ENCODE measurements around the gene MEMO1. TPM values are rescaled to one million over a fixed set of nuclear protein-coding genes. Genes with fewer than 3 reads are reported as not detected.
"Not testable (repeated sequence)": the region's sequence is repeated elsewhere in the genome, so short reads cannot be mapped to it uniquely, and the experiment has no call there.

MEMO1 gene
- total RNA-seq, 1 donor from 2014 or later: 58.9 TPM

DNA sequence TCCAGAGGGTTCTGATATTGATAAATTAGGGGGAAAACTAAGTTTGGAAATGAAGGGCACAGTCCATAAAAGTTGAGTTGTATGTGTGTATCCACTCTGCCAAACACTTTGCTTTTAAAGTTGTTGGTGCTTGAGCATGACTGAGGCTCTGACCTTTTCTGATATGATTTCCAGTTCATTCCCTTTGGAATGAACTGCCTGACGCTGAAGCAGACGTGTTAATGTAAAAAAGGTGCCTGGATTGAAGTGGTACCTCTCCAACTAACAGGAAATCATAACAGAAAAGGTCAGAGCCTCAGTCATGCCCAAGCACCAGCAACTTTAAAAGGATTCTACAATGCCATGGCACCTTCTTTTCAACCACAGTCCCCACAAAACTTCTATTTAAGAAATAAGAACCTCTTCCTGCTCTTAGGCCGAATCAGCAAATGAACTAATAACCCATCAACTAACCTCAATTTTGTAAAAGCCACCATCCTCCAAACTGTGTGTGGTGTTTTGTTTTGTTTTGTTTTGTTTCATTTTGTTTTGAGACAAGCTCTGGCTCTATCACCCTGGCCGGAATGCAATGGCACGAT, 52.6 kb downstream of the MEMO1 start:
- no peak for DNase-seq (ENCODE audit: low read depth)

DNA sequence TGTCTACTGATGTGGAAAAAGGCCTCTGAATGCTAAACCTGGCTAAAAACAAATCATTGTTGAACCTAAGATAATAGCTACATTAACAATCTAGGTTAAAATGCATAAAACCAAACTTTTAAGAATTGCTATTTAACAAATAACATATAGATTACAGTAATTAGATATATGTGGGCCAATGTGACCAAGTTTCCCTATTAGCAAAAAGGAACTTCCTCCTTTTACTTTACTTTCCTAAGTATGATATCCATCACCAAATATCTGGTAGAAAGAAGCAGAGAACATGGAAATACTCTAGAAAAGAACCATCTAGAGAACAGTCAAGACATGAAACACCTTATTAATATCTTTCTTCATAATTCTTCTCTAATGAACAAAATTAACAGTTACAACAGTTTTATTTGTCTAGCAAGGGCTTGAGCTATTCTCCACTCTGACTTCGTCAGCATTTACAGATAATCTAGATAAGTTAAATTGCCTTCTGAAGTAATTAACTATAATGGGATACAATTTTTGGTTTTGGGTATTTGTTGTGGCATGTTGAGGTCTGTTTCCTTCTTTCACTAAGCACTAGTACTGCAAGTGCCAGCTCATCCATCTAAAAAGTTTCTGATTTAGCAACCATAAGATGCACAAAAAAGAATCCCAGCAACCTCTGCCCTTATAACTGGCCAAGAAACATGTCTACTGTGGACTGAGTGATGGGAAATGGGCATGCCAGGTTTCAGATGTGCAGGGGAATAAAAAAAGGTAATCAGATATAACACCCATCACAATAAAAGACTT, 53.3 kb downstream of the MEMO1 start:
- no peak for DNase-seq (ENCODE audit: low read depth)

DNA sequence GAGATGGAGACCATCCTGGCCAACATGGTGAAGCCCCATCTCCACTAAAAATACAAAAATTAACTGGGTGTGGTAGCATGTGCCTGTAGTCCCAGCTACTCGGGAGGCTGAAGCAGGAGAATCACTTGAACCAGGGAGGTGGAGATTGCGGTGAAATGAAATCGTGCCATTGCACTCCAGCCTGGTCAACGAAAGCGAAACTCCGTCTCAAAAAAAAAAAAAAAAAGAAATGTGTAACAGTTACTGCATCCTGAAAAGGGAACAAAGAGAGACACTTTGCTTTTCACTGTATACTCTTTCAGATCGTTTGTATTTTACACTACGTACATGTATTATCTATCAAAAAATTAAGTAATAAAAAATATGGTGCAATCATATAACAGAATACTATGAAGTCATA, 53.9 kb downstream of the MEMO1 start:
- not testable (repeated sequence) for DNase-seq (ENCODE audit: low read depth)

DNA sequence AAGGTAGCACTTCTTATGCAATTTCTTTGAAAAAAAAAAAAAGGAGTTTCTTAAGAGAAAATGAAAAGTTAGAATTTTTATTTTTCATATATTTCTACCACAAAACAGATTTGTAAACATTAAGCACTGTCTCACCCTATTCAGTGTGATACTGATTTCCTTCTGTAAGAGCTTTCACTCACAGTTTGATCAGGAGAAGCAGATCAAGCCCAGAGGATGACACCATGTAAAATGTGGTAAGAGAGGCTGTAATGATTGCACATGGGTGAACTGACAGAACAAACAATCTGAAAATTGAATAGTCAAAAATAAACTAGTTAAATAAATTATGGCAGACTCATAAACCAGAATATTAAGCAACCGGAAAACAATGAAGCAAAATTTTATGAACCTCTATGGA, 54.5 kb downstream of the MEMO1 start:
- DNase-seq (ENCODE audit: low read depth): no peak

DNA sequence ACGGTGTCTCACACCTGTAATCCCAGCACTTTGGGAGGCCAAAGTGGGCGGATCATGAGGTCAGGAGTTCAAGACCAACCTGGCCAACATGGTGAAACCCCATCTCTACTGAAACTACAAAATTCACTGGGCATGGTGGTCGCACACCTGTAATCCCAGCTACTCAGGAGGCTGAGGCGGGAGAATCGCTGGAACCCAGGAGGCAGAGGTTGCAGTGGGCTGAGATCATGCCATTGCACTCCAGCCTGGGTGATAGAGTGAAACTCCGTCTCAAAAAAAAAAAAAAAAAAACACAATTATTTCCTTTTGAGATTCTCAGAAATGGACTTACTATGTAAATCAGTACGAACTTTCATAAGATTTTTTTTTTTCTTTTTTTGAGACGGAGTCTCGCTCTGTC, 57.7 kb downstream of the MEMO1 start:
- DNase-seq (ENCODE audit: low read depth): not testable (repeated sequence)

DNA sequence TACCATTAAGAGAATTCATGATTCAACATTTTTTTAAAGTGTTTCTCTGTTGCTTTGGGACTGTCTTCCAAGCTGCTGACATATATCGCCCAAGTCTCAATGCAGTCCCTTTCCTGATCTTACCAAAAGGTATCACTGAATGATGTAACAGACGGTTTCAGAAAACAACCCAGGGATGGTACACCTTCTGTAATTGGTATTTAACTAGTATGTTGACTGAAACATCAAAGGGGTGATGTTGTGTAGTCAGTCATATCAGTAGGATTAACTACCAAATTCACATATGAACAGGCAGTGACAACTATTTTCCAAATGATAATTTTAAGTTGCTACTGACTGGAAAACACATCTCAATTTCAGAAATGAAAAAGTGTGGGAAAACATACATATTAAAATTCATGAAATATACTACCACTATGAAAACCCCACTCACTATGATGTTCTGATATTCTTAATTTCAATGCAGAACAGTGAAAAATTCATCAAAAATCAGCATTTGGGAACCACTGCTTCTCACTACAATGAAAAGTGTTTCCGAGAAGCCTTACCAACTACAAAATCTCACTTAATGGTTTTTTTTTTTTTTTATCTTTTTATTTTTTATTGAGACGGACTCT, 59.8 kb downstream of the MEMO1 start:
- no peak for DNase-seq (ENCODE audit: low read depth)

DNA sequence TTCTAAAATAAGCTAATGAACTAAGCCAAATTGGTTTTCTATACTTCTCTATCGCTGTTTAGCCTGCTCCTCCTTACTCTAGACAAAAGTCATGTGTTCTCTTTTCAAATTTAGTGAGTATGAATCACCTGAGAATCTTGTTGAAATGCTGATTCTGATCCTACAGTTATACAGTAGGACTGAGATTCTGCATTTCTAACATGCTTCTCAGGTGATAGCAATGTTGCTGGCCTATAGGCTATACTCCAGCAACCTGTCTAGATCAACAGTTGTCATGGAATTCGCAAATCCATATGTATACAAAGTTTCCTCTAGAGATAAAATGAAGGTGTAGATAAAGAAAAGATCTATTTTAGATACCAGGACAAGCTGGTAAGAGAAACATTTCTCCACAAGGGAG, 62.9 kb downstream of the MEMO1 start:
- DNase-seq (ENCODE audit: low read depth): no peak

DNA sequence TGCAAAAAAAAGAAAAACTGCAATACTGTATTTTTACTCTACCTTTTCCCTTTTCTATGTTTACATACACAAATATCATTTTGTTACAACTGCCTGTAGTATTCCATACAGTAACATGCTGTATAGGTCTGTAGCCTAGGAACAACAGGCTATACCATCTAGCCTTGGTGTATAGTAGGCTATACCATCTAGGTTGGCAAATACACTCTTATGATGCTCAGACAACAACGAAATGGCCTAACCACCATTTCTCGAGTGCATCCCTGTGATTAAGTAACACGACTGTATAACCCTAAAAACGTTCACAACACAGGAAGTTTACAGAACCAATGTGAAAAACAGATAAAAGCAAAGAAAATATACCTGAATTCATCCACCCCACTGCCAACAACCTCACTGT, 64.0 kb downstream of the MEMO1 start:
- no peak for DNase-seq (ENCODE audit: low read depth)

DNA sequence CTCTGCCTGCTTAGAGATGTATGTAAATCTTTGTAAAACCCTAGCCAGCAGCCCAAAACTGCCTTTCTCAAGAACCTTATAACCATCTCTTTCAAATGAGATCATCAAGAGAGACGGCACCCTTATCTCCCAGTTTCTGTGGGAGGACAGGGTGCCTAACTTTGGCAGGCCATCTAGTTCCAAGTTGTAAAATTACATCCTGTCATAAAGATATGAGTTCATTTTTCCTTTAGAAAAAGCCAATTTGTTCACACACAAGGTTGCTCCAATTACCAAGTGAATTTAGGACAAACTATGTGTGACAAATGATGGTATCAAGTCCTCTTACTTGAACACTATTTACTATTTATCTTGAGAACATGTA, 65.3 kb downstream of the MEMO1 start:
- DNase-seq (ENCODE audit: low read depth): no peak

DNA sequence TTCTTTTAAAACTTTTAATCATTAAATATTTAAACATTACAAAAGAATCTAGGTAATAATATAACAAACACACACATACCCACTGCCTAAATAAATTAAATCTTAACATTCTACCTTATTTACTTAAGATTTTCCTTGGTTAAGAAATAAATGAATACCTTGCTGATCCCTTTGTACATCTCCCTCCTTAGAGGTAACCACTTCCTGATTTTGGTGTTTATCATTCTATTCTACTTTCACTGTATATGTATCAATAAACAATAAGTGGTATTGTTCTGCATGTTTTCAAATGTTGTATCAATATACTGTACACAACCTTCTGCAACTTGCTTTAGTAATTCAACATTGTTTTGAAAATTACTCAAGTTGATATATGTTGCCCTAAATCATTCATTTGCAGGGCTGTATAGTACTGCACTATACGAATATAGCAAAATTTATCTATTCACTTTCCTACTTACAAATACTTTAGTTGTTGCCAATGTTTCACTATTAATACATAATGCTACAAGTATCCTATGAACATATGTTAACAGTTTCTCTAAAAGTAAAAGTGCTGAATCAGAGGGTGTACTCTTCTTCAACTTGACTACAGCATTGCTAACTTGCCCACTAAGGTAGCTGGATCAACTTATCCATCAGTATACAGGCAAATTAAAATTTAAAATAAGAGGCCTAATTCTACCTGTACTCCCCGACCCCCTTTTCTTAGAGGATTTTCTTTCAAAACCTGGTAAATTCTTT, 65.8 kb downstream of the MEMO1 start:
- DNase-seq (ENCODE audit: low read depth): no peak

DNA sequence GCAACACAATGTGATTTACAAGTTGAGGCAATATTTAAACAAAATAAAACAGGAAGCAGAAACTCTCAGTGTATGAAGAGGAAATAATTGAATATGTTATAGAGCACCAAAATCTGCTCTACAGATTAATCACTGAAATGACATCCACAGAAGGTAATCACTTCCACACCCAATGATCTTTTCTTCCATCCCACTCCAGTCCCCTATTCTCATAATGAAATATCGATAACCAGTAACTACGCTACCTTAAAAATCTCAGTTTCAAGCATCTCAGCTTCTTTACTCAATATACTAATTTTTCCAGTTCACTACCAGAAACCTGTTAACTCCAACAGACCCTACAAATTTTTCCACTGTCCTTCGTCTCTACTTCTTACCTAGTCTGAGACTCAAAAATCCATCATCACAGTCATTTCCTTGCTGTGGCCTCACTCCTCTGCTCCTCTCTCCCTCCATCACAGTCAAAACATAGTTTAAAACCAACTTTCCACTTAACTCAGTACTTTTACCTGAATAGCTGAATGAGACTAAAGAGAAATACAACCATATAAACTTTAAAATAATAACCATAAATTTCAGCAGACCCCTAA, 67.1 kb downstream of the MEMO1 start:
- DNase-seq (ENCODE audit: low read depth): no peak

DNA sequence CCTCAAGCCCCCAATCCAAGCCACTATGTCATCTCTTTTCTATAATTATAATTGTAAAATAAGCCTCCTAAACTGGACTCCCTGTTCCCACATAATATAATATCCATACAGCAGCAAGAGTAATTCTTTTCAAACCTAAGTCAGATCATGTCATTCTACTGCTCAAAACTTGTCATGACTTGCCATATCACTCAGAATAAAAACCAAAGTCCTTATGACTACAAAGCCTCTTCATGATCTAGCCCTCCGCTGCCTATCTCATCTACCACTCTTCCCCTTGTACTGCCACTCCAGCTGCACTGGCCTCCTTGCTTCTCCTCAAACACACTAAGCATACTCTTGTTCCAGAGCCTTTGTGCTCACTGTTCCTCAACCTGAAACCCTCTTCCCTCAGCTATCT, 69.9 kb downstream of the MEMO1 start:
- no peak for DNase-seq (ENCODE audit: low read depth)

DNA sequence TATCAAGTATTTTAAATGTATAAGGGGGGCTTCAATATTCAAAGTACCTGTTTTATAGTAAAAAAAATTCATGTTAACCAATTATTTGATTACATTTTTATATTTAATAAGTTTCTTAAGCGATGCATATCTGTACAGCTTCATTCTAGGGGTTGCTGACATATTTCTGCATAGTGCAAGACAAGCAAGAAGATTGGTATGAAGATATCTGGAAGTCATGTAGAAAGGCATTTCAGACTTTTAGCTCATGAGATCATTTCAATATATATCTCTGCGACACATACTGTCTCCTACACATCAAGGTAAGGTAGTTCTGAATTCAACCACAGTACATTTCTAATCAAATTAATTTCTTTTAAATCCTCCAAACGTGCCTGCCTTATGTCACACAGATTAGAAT, 73.1 kb downstream of the MEMO1 start:
- no peak for DNase-seq (ENCODE audit: low read depth)

DNA sequence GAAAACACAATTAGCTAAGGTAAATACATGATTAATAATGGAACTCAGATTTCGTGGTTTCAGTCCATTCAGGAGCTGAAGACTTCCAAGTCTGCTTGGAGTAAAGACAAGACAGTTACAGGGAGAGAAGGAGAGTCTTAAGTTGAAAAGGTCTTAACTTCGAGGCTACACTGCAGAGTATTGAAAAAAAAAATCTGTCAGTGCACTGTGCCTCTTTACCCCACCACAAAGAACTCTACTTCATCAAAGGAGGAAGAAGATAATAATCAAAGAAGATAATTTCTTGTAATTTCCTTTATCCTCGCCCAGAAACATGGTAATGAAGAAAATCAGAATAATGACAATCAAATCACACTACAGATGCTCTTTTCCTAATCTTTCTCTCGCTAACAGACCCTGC, 75.4 kb downstream of the MEMO1 start:
- DNase-seq (ENCODE audit: low read depth): no peak

DNA sequence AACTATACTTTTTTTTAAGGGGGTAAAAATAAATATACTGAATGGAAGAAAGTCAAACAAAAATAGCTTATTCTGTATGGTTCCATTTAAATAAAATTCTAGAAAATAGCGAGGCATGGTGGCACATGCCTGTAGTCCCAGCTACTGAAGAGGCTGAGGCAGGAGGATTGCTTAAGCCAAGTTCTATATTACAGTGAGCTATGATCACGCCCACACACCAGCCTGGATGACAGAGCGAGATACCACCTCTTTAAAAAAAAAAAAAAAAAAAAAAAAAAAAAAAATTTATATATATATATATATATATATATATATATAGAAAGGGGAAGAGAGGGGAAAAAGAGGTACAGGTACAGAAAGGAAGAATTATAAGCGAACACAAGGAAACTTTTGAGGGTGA, 77.7 kb downstream of the MEMO1 start:
- no peak for DNase-seq (ENCODE audit: low read depth)

DNA sequence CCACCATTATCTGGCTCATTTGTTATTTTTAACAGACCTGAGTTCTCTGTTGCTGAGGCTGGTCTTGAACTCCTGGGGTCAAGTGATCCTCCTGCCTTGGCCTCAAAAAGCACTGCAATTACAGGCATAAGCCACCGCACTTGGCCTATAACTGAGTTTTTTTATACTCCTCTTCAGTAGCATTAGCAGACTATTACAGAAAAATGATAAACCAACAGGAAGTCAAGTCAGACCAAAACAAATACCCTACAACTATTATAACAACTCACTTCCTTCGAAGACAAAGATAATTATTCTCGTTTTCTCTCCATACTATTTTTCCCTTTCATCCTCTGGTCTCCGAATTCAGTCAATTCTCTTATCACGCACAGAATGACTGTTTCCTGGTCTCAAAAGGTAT, 78.2 kb downstream of the MEMO1 start:
- DNase-seq (ENCODE audit: low read depth): no peak

DNA sequence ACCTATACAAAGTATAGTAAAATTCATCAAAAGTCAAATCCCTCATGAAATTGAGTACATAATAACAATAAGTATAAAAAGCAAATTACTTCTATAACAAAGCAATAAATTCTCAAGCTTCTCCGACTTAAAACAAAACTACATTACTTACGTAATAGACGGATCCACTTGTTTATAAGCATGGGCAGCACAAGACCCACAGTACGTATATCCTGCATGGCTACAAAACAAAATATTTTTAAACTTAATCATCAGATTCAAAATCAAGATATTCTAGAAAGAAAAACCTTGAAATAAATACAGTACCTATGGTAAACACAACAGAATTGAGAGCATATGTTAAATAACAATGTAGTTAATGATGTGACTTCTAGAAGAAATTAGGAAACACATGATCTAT, 78.9 kb downstream of the MEMO1 start:
- DNase-seq (ENCODE audit: low read depth): no peak

DNA sequence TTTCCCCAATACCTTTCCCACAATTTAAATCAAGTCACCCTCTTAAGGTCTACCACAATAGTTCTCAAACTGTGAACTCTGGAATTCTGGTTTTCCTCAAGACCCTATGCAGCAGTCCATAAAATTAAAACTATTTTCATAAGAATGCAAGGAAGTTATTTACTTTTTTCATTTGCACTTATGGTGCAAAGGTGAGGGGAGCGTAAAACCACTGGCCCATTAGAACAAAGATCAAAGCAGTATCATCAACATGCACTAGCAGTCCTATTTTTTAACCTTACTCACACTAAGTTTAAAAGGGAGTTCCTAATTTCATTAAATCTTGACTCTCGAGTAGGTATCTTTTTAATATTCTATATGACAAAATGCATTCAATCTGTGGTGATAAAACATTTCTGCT, 85.3 kb downstream of the MEMO1 start:
- no peak for DNase-seq (ENCODE audit: low read depth)

DNA sequence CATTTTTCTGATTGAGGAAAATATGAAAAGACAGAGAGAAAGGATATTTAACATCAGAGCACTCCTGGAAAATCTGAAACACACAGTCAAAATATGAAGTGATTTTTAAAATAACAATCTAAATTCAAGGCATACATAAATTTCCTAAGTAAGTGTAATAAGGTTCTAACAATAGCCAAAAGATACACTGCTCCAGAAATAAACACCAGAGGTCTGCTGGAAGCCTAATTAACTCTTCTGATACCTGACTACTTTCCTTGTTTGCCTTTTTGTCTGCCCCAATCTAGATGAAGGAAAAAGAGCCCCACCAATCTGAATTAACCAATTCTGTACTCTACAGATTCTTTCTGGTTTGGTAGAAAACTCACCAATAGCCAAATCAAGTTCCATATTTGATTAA, 87.1 kb downstream of the MEMO1 start:
- DNase-seq (ENCODE audit: low read depth): peak; percentile 12

DNA sequence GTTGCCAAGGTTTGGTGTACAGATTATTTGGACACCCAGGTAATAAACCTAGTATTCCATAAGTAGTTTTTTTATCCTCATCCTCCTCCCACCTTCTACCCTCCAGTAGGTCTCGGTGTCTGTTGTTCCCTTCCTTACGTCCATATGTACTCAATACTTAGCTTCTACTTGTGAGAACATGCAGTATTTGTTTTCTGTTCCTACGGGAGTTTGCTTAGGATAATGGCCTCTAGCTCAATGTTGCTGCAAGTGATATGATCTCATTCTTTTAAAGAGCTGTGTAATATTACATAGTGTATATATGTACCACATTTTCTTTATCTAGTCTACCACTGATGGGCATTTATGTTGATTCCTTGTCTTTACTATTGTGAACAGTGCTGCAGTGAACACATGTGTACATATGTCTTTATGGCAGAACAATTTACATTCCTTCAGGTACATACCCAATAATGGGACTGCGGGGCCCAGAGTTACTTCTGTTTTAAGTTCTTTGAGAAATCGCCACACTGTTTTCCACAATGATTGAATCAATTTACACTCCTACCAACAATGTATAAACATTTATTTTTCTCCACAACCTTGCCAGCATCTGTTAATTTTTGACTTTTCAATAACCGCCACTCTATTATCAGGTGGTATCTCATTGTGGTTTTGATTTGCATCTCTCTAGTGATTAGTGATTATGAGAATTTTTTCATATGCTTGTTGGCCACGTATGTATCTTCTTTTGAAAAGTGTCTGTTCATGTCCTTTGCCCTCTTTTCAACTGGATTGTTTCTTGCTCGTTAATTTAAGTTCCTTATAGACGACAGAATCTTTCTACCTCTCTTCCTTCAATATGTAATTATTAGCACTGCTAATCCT, 88.0 kb downstream of the MEMO1 start:
- DNase-seq (ENCODE audit: low read depth): no peak

DNA sequence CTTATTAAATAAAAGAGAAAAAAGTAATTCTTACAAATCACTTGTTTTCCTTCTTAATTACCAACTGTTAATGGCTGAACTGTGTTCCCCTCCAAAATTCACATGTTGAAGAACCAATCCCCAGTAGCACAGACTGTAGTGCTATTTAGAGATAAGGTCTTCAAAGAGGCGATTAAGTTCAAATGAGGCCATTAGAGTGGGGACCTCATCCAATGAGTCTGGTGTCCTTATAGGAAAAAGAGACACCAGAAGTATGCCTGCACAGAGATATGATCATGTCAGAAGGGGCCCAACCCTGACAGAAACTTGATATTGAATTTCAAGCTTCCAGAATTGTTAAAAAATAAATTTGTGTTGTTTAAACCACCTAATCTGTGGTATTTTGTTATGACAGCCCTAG, 89.8 kb downstream of the MEMO1 start:
- no peak for DNase-seq (ENCODE audit: low read depth)
